ENCODE results near the gene ADM. TPM values are rescaled to one million over a fixed set of nuclear protein-coding genes. Genes with fewer than 3 reads are reported as not detected.

The ADM gene
- total RNA-seq, 3 donors from 2014 or later = 49.5 to 124 (median 72.9) TPM

GRCh38 chr11:10322401-10322800, 17.5 kb downstream of the ADM start:
- ATAC-seq = no peak
- Histone ChIP-seq H3K4me1 (ENCODE audit: low read depth) (peaks cover 14% of the 10 kb centered on the region), H3K4me3 (no peak overlapping the region), H3K9me3 (no peaks in the 10 kb centered on the region), H3K36me3 (ENCODE audit: low read depth) (no peaks in the 10 kb centered on the region)
- TF ChIP-seq CTCF (IDR thresholded peaks at IDR 0.05) = no peak
- DNase-seq = no peak
- intact Hi-C loops (cut with DNase I, micrococcal nuclease) = loop anchor here in 1 of 2 donors (10.0 kb wide), 1 partner anchor 568 kb away; no protein-coding TSS in a partner anchor

GRCh38 chr11:10322830-10323792, 18.2 kb downstream of the ADM start:
- no peak for TF ChIP-seq CTCF (IDR thresholded peaks at IDR 0.05)
- H3K4me1 ChIP-seq (ENCODE audit: low read depth) = peaks cover 14% of the 10 kb centered on the region
- no peaks in the 10 kb centered on the region for H3K9me3 ChIP-seq
- DNase-seq (peak in 2 of 3 donors; percentile 48 to 71), ATAC-seq (peak; percentile 64)
- no peaks in the 10 kb centered on the region for H3K36me3 ChIP-seq (ENCODE audit: low read depth)
- intact Hi-C loops (cut with DNase I, micrococcal nuclease) = loop anchor here in 1 of 2 donors (10.0 kb wide), 1 partner anchor 568 kb away; no protein-coding TSS in a partner anchor
- no peak overlapping the region for H3K4me3 ChIP-seq

- Histone ChIP-seq H3K9me3 (no peaks in the 10 kb centered on the region), H3K4me1 (ENCODE audit: low read depth) (peaks cover 17% of the 10 kb centered on the region), H3K4me3 (no peak overlapping the region), H3K36me3 (ENCODE audit: low read depth) (no peaks in the 10 kb centered on the region)
- no peak for TF ChIP-seq CTCF (IDR thresholded peaks at IDR 0.05)
- no peak for DNase-seq
- no peak for ATAC-seq
- intact Hi-C loops (cut with DNase I, micrococcal nuclease) = loop anchor here in 1 of 2 donors (10.0 kb wide), 1 partner anchor 569 kb away; no protein-coding TSS in a partner anchor
Observed at GRCh38 chr11:10323793-10324170, 18.9 kb downstream of the ADM start.

GRCh38 chr11:10324474-10324873, 19.6 kb downstream of the ADM start:
- Histone ChIP-seq H3K36me3 (ENCODE audit: low read depth) (no peaks in the 10 kb centered on the region), H3K4me1 (ENCODE audit: low read depth) (peaks cover 20% of the 10 kb centered on the region), H3K4me3 (no peak overlapping the region), H3K9me3 (no peaks in the 10 kb centered on the region)
- ATAC-seq (no peak), DNase-seq (no peak)
- no peak for TF ChIP-seq CTCF (IDR thresholded peaks at IDR 0.05)
- intact Hi-C loops (cut with DNase I, micrococcal nuclease) = loop anchor here in 1 of 2 donors (10.0 kb wide), 1 partner anchor 570 kb away; no protein-coding TSS in a partner anchor

- Histone ChIP-seq H3K4me3 (no peak overlapping the region), H3K4me1 (ENCODE audit: low read depth) (peaks cover 20% of the 10 kb centered on the region), H3K9me3 (no peaks in the 10 kb centered on the region), H3K36me3 (ENCODE audit: low read depth) (no peaks in the 10 kb centered on the region)
- ATAC-seq (no peak), DNase-seq (no peak)
- intact Hi-C loops (cut with DNase I, micrococcal nuclease) = loop anchor here in 1 of 2 donors (10.0 kb wide), 1 partner anchor 571 kb away; no protein-coding TSS in a partner anchor
- no peak for TF ChIP-seq CTCF (IDR thresholded peaks at IDR 0.05)
Observed at GRCh38 chr11:10325277-10326011, 20.6 kb downstream of the ADM start.
